Activated T-helper 1 cell treated with anti-CD3 and anti-CD28 coated beads, Interleukin-12 subunit alpha, Interleukin-12 subunit beta, Interleukin-2, Interleukin-4 antibody, amounts not matched to agents 30 ng/mL and 10 ng/mL and 1 ng/mL, durations not matched to agents 14 hours and 24 hours and 36 hours (primary cell): ENCODE measurements around the gene LTBP1. TPM values are rescaled to one million over a fixed set of nuclear protein-coding genes. Genes with fewer than 3 reads are reported as not detected.

Experiments
- DNase-seq: peaks from one replicate; pipeline ENCODE4 v3.0.0; 2021; ENCODE audit warnings: low spot score
- H3K27ac Mint-ChIP-seq: one replicate; pipeline ENCODE4 v1.8.0; 2021; ENCODE audit warnings: mild to moderate bottlenecking, mixed read lengths
- H3K27me3 Mint-ChIP-seq: one replicate; pipeline ENCODE4 v1.8.0; 2022; ENCODE audit warnings: mild to moderate bottlenecking, moderate library complexity, mixed read lengths; ENCODE audit not compliant: insufficient read depth
- H3K36me3 Mint-ChIP-seq: one replicate; pipeline ENCODE4 v1.8.0; 2021; ENCODE audit warnings: low read depth, mixed read lengths
- H3K4me1 Mint-ChIP-seq: one replicate; pipeline ENCODE4 v1.8.0; 2021; ENCODE audit warnings: low read depth, mixed read lengths
- H3K4me3 Mint-ChIP-seq: one replicate; pipeline ENCODE4 v1.8.0; 2021; ENCODE audit warnings: mild to moderate bottlenecking, moderate library complexity, mixed read lengths
- H3K9me3 Mint-ChIP-seq: one replicate; pipeline ENCODE4 v1.8.0; 2021; ENCODE audit warnings: mixed read lengths
- intact Hi-C: fragments of 100-400 bp; cut with micrococcal nuclease; formaldehyde crosslinking; loops from one replicate; pipeline ENCODE4 v1.15.1; 2024
- total RNA-seq: library from RNA; stranded (reverse); gene quantifications from 2 replicates; pipeline ENCODE4 v1.2.3, GENCODE V29; 2022

Gene LTBP1
- total RNA-seq, 1 donor from 2014 or later: 0.26 TPM

- no peaks in the 10 kb centered on the region for H3K4me1 Mint-ChIP-seq
- intact Hi-C loops: no loop called here
- no peaks in the 10 kb centered on the region for H3K9me3 Mint-ChIP-seq
- H3K4me3 Mint-ChIP-seq: no peak overlapping the region
- H3K27ac Mint-ChIP-seq: no peak overlapping the region
- no peaks in the 10 kb centered on the region for H3K27me3 Mint-ChIP-seq
- DNase-seq: no peak
- H3K36me3 Mint-ChIP-seq: no peaks in the 10 kb centered on the region
Measured at GRCh38 chr2:33209976-33210375, 263.2 kb downstream of the LTBP1 start.

GRCh38 chr2:33210626-33211025 lies 263.9 kb downstream of the LTBP1 start:
- intact Hi-C loops: no loop called here
- Mint-ChIP-seq H3K4me3 (no peak overlapping the region), H3K27ac (no peak overlapping the region), H3K9me3 (no peaks in the 10 kb centered on the region), H3K27me3 (no peaks in the 10 kb centered on the region), H3K4me1 (no peaks in the 10 kb centered on the region), H3K36me3 (no peaks in the 10 kb centered on the region)
- no peak for DNase-seq

- H3K36me3 Mint-ChIP-seq: no peaks in the 10 kb centered on the region
- no peak overlapping the region for H3K4me3 Mint-ChIP-seq
- intact Hi-C loops: no loop called here
- H3K27me3 Mint-ChIP-seq: no peaks in the 10 kb centered on the region
- DNase-seq: no peak
- H3K4me1 Mint-ChIP-seq: no peaks in the 10 kb centered on the region
- H3K27ac Mint-ChIP-seq: no peak overlapping the region
- H3K9me3 Mint-ChIP-seq: no peaks in the 10 kb centered on the region
Measured at GRCh38 chr2:33212151-33212550, 265.4 kb downstream of the LTBP1 start.

- no peaks in the 10 kb centered on the region for H3K36me3 Mint-ChIP-seq
- DNase-seq: no peak
- intact Hi-C loops: no loop called here
- H3K27ac Mint-ChIP-seq: no peak overlapping the region
- no peaks in the 10 kb centered on the region for H3K27me3 Mint-ChIP-seq
- H3K4me3 Mint-ChIP-seq: no peak overlapping the region
- no peaks in the 10 kb centered on the region for H3K4me1 Mint-ChIP-seq
- H3K9me3 Mint-ChIP-seq: no peaks in the 10 kb centered on the region
Measured at GRCh38 chr2:33213244-33213643, 266.5 kb downstream of the LTBP1 start.

- no peaks in the 10 kb centered on the region for H3K4me1 Mint-ChIP-seq
- no peaks in the 10 kb centered on the region for H3K36me3 Mint-ChIP-seq
- H3K4me3 Mint-ChIP-seq: no peak overlapping the region
- no peaks in the 10 kb centered on the region for H3K9me3 Mint-ChIP-seq
- intact Hi-C loops: no loop called here
- no peak overlapping the region for H3K27ac Mint-ChIP-seq
- no peaks in the 10 kb centered on the region for H3K27me3 Mint-ChIP-seq
- DNase-seq: no peak
Measured at GRCh38 chr2:33213648-33214047, 266.9 kb downstream of the LTBP1 start.

- H3K4me1 Mint-ChIP-seq: peaks cover under 1% of the 10 kb centered on the region
- no peaks in the 10 kb centered on the region for H3K36me3 Mint-ChIP-seq
- peaks cover under 1% of the 10 kb centered on the region for H3K27me3 Mint-ChIP-seq
- DNase-seq: no peak
- intact Hi-C loops: no loop called here
- no peak overlapping the region for H3K4me3 Mint-ChIP-seq
- no peak overlapping the region for H3K27ac Mint-ChIP-seq
- no peaks in the 10 kb centered on the region for H3K9me3 Mint-ChIP-seq
Measured at GRCh38 chr2:33214436-33214835, 267.7 kb downstream of the LTBP1 start.

GRCh38 chr2:33214857-33215256 lies 268.1 kb downstream of the LTBP1 start:
- peaks cover 4% of the 10 kb centered on the region for H3K27me3 Mint-ChIP-seq
- H3K36me3 Mint-ChIP-seq: no peaks in the 10 kb centered on the region
- intact Hi-C loops: no loop called here
- H3K27ac Mint-ChIP-seq: no peak overlapping the region
- no peak for DNase-seq
- peaks cover 5% of the 10 kb centered on the region for H3K4me1 Mint-ChIP-seq
- H3K9me3 Mint-ChIP-seq: no peaks in the 10 kb centered on the region
- no peak overlapping the region for H3K4me3 Mint-ChIP-seq

GRCh38 chr2:33215299-33215698 lies 268.5 kb downstream of the LTBP1 start:
- Mint-ChIP-seq H3K4me1 (peaks cover 9% of the 10 kb centered on the region), H3K9me3 (no peaks in the 10 kb centered on the region), H3K27me3 (peaks cover 4% of the 10 kb centered on the region), H3K27ac (no peak overlapping the region), H3K36me3 (no peaks in the 10 kb centered on the region), H3K4me3 (no peak overlapping the region)
- intact Hi-C loops: no loop called here
- DNase-seq: no peak

GRCh38 chr2:33215983-33216382 lies 269.2 kb downstream of the LTBP1 start:
- intact Hi-C loops: no loop called here
- Mint-ChIP-seq H3K4me1 (peaks cover 9% of the 10 kb centered on the region), H3K27ac (no peak overlapping the region), H3K9me3 (no peaks in the 10 kb centered on the region), H3K4me3 (no peak overlapping the region), H3K36me3 (no peaks in the 10 kb centered on the region), H3K27me3 (peaks cover 5% of the 10 kb centered on the region)
- DNase-seq: no peak

GRCh38 chr2:33216508-33217182 lies 269.9 kb downstream of the LTBP1 start:
- H3K4me1 Mint-ChIP-seq: peaks cover 9% of the 10 kb centered on the region
- H3K27me3 Mint-ChIP-seq: peaks cover 9% of the 10 kb centered on the region
- H3K4me3 Mint-ChIP-seq: no peak overlapping the region
- DNase-seq: no peak
- intact Hi-C loops: no loop called here
- no peaks in the 10 kb centered on the region for H3K9me3 Mint-ChIP-seq
- no peak overlapping the region for H3K27ac Mint-ChIP-seq
- H3K36me3 Mint-ChIP-seq: no peaks in the 10 kb centered on the region

GRCh38 chr2:33217406-33217805 lies 270.7 kb downstream of the LTBP1 start:
- H3K27ac Mint-ChIP-seq: no peak overlapping the region
- intact Hi-C loops: no loop called here
- no peaks in the 10 kb centered on the region for H3K36me3 Mint-ChIP-seq
- no peak for DNase-seq
- no peak overlapping the region for H3K4me3 Mint-ChIP-seq
- H3K9me3 Mint-ChIP-seq: no peaks in the 10 kb centered on the region
- peaks cover 9% of the 10 kb centered on the region for H3K4me1 Mint-ChIP-seq
- H3K27me3 Mint-ChIP-seq: peaks cover 9% of the 10 kb centered on the region

- Mint-ChIP-seq H3K36me3 (no peaks in the 10 kb centered on the region), H3K4me3 (no peak overlapping the region), H3K4me1 (peaks cover 9% of the 10 kb centered on the region), H3K27me3 (peaks cover 9% of the 10 kb centered on the region), H3K27ac (no peak overlapping the region), H3K9me3 (no peaks in the 10 kb centered on the region)
- no peak for DNase-seq
- intact Hi-C loops: no loop called here
Measured at GRCh38 chr2:33219114-33219513, 272.4 kb downstream of the LTBP1 start.

GRCh38 chr2:33219850-33220275 lies 273.1 kb downstream of the LTBP1 start:
- no peak overlapping the region for H3K4me3 Mint-ChIP-seq
- no peak for DNase-seq
- intact Hi-C loops: no loop called here
- H3K4me1 Mint-ChIP-seq: peaks cover 9% of the 10 kb centered on the region
- H3K36me3 Mint-ChIP-seq: no peaks in the 10 kb centered on the region
- peaks cover 9% of the 10 kb centered on the region for H3K27me3 Mint-ChIP-seq
- H3K9me3 Mint-ChIP-seq: no peaks in the 10 kb centered on the region
- H3K27ac Mint-ChIP-seq: no peak overlapping the region

GRCh38 chr2:33220533-33220932 lies 273.8 kb downstream of the LTBP1 start:
- no peak for DNase-seq
- intact Hi-C loops: no loop called here
- peaks cover 9% of the 10 kb centered on the region for H3K4me1 Mint-ChIP-seq
- no peaks in the 10 kb centered on the region for H3K9me3 Mint-ChIP-seq
- H3K36me3 Mint-ChIP-seq: no peaks in the 10 kb centered on the region
- peaks cover 9% of the 10 kb centered on the region for H3K27me3 Mint-ChIP-seq
- no peak overlapping the region for H3K4me3 Mint-ChIP-seq
- no peak overlapping the region for H3K27ac Mint-ChIP-seq
